Posterior vena cava (tissue), 2 donors: ENCODE measurements around the gene MATR3. TPM values are rescaled to one million over a fixed set of nuclear protein-coding genes. Genes with fewer than 3 reads are reported as not detected.
"Not testable (repeated sequence)": the region's sequence is repeated elsewhere in the genome, so short reads cannot be mapped to it uniquely, and the experiment has no call there.

Source experiments
- DNase-seq: peaks from one replicate; pipeline ENCODE4 v3.0.0-alpha.2; 2020; ENCODE audit warnings: low spot score
- intact Hi-C, 2 donors: fragments of 100-400 bp; cut with DNase I; formaldehyde crosslinking; loops; one replicate each; pipeline versions ENCODE4 v1.14.1 to v1.14.2; 2022 to 2023
- total RNA-seq, 2 donors: library from RNA; stranded (reverse); fragmentation: NEBNext Ultra II Directional; extraction: Animal tissue kit (Norgen Biotek cat#: 25700); gene quantifications; one replicate each; pipeline ENCODE4 v1.2.1, GENCODE V29; 2021
- donor health status: DM: yes; HTN: yes; CAD: no.
- donor health status: DM: yes; HTN: yes; CAD: no.

The MATR3 gene
- total RNA-seq, 2 donors from 2014 or later: 139 to 148 TPM

GRCh38 chr5:139270718-139271117 lies 22.8 kb upstream of the MATR3 start:
- DNase-seq, intact Hi-C loops: not testable (repeated sequence)

GRCh38 chr5:139271201-139272027 lies 22.1 kb upstream of the MATR3 start:
- DNase-seq: no peak
- intact Hi-C loops: no loop called here

GRCh38 chr5:139272471-139273321 lies 20.8 kb upstream of the MATR3 start:
- intact Hi-C loops: no loop called here
- no peak for DNase-seq

- no peak for DNase-seq
- intact Hi-C loops: no loop called here
Observed at GRCh38 chr5:139273322-139273571, 20.3 kb upstream of the MATR3 start.

GRCh38 chr5:139273572-139274289 lies 19.8 kb upstream of the MATR3 start:
- DNase-seq: peak; percentile 97
- intact Hi-C loops: no loop called here

GRCh38 chr5:139275536-139275935 lies 18.0 kb upstream of the MATR3 start:
- intact Hi-C loops: no loop called here
- no peak for DNase-seq

GRCh38 chr5:139275956-139276355 lies 17.6 kb upstream of the MATR3 start:
- no peak for DNase-seq
- intact Hi-C loops: no loop called here

GRCh38 chr5:139276426-139276825 lies 17.1 kb upstream of the MATR3 start:
- DNase-seq: no peak
- intact Hi-C loops: no loop called here

GRCh38 chr5:139277171-139277570 lies 16.4 kb upstream of the MATR3 start:
- intact Hi-C loops: no loop called here
- no peak for DNase-seq

GRCh38 chr5:139278540-139279274 lies 14.8 kb upstream of the MATR3 start:
- no peak for DNase-seq
- intact Hi-C loops: no loop called here

- DNase-seq: no peak
- intact Hi-C loops: no loop called here
Observed at GRCh38 chr5:139282197-139282557, 11.4 kb upstream of the MATR3 start.

GRCh38 chr5:139283252-139284166 lies 10.0 kb upstream of the MATR3 start:
- intact Hi-C loops: no loop called here
- no peak for DNase-seq

- intact Hi-C loops: no loop called here
Observed at GRCh38 chr5:139284295-139284694, 9.2 kb upstream of the MATR3 start.

GRCh38 chr5:139285651-139286392 lies 7.7 kb upstream of the MATR3 start:
- intact Hi-C loops: no loop called here
- DNase-seq: no peak

More at GRCh38 chr5:139284295-139284694, 9.2 kb upstream of the MATR3 start:
- no peak for DNase-seq

- DNase-seq: no peak
- intact Hi-C loops: no loop called here
Observed at GRCh38 chr5:139287890-139288635, 5.5 kb upstream of the MATR3 start.

- DNase-seq: no peak
- intact Hi-C loops: no loop called here
Observed at GRCh38 chr5:139291051-139291450, 2.5 kb upstream of the MATR3 start.

- intact Hi-C loops: no loop called here
Observed at GRCh38 chr5:139293202-139293506, 386 bp upstream of the MATR3 start.

More at GRCh38 chr5:139293202-139293506, 386 bp upstream of the MATR3 start:
- DNase-seq: no peak
